ENCODE results near the gene AQP4. TPM values are rescaled to one million over a fixed set of nuclear protein-coding genes. Genes with fewer than 3 reads are reported as not detected.

The AQP4 gene
- total RNA-seq, 1 donor from 2014 or later: 0.12 TPM

GRCh38 chr18:26853401-26853800 lies 12.1 kb downstream of the AQP4 start:
- TF ChIP-seq CTCF (conservative IDR thresholded peaks at IDR 0.05; ENCODE audit: low read depth, low read length): no peak
- no peak for DNase-seq (ENCODE audit: low read depth)
- no peak overlapping the region for H3K4me3 ChIP-seq (ENCODE audit: low read depth, low read length)

DNA sequence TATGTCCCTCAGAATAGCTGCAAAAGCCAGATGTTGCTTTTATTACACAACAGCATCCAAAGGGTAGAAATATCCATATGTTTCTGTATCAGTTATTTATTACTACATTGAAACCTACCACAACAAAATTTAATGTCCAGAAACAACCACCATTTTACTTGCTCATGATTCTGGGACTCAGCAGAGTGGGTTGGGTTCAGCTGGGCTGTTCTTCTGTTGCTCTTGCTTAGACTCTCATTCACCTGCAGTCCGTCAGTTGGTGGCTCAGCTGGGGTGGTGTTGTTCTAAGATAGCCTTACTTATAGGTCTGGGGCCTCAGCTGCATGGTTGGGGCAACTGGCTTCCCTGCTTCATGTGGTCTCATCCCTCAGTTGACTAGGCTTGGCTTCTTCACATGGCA lies 21.7 kb downstream of the AQP4 start:
- no peak for DNase-seq (ENCODE audit: low read depth)
- TF ChIP-seq CTCF (conservative IDR thresholded peaks at IDR 0.05; ENCODE audit: low read depth, low read length): no peak
- no peak overlapping the region for H3K4me3 ChIP-seq (ENCODE audit: low read depth, low read length)

DNA sequence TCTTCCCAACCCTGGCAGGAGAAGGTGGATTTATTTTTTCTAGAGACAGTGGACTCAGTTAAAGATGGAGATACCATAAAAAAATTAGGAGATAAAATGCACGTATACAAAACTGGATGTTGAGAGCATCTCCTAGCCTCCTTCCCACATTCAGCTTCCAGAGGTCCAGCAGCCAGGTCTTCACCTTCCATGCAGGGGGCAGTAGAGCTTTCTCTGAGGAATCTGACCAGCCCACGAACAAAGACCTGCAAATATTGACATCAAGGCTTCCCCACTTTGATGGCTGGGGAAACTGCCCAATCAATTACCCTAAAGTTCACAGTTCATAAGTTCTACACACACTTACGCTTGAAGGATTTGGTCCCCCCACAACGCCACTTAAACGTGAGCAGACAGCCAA lies 24.5 kb downstream of the AQP4 start:
- no peak for DNase-seq (ENCODE audit: low read depth)
- H3K4me3 ChIP-seq (ENCODE audit: low read depth, low read length): no peak overlapping the region
- no peak for TF ChIP-seq CTCF (conservative IDR thresholded peaks at IDR 0.05; ENCODE audit: low read depth, low read length)

DNA sequence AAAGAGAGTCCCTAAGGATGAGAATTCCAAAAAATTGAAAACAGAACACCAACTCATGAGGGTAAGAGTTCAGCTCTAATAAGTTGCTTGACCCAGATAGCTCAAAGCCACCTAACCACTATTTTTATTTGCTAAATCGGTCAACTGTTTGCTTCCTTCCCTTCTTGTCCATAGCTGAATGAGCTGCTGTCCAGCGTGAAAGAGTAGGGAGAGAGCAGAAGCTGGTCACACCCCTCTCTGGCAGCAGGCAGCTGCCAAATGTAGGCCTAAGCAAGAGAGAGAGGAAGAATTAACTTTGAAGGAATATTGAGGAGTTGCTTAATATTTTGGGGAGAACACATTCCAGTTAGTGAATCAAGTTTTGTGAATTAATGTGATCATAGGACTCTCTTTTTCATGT lies 25.9 kb downstream of the AQP4 start:
- no peak for DNase-seq (ENCODE audit: low read depth)
- H3K4me3 ChIP-seq (ENCODE audit: low read depth, low read length): no peak overlapping the region
- TF ChIP-seq CTCF (conservative IDR thresholded peaks at IDR 0.05; ENCODE audit: low read depth, low read length): no peak

DNA sequence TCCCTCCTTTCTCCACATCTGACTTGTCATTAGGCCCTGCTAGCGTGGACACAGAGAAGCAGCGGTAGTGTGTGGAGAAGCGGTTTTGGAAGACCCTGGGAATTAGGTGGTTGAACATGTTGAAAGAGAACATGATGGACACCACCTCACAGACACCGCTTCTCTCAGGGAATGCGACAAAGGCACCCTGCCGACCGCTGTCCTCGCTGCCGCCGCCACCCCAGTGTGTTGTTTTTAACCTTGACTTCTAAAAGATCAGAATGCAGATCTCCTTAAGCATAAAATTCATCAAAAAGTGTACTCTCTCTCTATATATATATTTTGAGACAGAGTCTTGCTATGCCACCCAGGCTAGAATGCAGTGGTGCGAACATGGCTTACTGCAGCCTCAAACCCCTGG lies 33.2 kb downstream of the AQP4 start:
- H3K4me3 ChIP-seq (ENCODE audit: low read depth, low read length): no peak overlapping the region
- TF ChIP-seq CTCF (conservative IDR thresholded peaks at IDR 0.05; ENCODE audit: low read depth, low read length): no peak
- DNase-seq (ENCODE audit: low read depth): no peak

GRCh38 chr18:26827581-26827980 lies 37.9 kb downstream of the AQP4 start:
- no peak overlapping the region for H3K4me3 ChIP-seq (ENCODE audit: low read depth, low read length)
- no peak for TF ChIP-seq CTCF (conservative IDR thresholded peaks at IDR 0.05; ENCODE audit: low read depth, low read length)
- no peak for DNase-seq (ENCODE audit: low read depth)

GRCh38 chr18:26826656-26827235 lies 38.8 kb downstream of the AQP4 start:
- TF ChIP-seq CTCF (conservative IDR thresholded peaks at IDR 0.05; ENCODE audit: low read depth, low read length): no peak
- no peak overlapping the region for H3K4me3 ChIP-seq (ENCODE audit: low read depth, low read length)
- DNase-seq (ENCODE audit: low read depth): no peak
